HUES64 (cell line): ENCODE measurements around the gene PSMB10.
A peak's percentile ranks its signal among the peaks of the same experiment; 100 is the strongest.
"Not testable (repeated sequence)": the region's sequence is repeated elsewhere in the genome, so short reads cannot be mapped to it uniquely, and the experiment has no call there.

Experiments
- H3K27ac ChIP-seq: 2 replicates; pipeline ENCODE4 v1.7.0; 2013; ENCODE audit warnings: low read depth, low read length, inconsistent platforms
- H3K27me3 ChIP-seq: 2 replicates; pipeline ENCODE4 v1.6.1; 2013; ENCODE audit warnings: mild to moderate bottlenecking, low read length; ENCODE audit not compliant: insufficient read depth
- H3K36me3 ChIP-seq: 2 replicates; pipeline ENCODE4 v1.6.1; 2013; ENCODE audit warnings: mild to moderate bottlenecking, low read length; ENCODE audit not compliant: insufficient read depth
- H3K4me1 ChIP-seq: 2 replicates; pipeline ENCODE4 v1.6.1; 2013; ENCODE audit warnings: mild to moderate bottlenecking, low read length, moderate library complexity; ENCODE audit not compliant: insufficient read depth
- H3K4me3 ChIP-seq: 2 replicates; pipeline ENCODE4 v1.5.1; 2013; ENCODE audit warnings: mild to moderate bottlenecking, low read length, moderate library complexity
- H3K9ac ChIP-seq: 2 replicates; pipeline ENCODE4 v1.6.1; 2013; ENCODE audit warnings: mild to moderate bottlenecking, low read depth, low read length
- H3K9me3 ChIP-seq: 2 replicates; pipeline ENCODE4 v1.6.1; 2013; ENCODE audit warnings: low read depth, low read length; ENCODE audit not compliant: insufficient read depth
- whole genome bisulfite sequencing: fragments of 150-250, 120-280 bp; methylation state at CpG from one replicate; pipeline ENCODE4 v1.1.7; 2013; ENCODE audit warnings: missing lambda C conversion rate; 5-methylcytosine and 5-hydroxymethylcytosine counted together

Gene PSMB10

DNA sequence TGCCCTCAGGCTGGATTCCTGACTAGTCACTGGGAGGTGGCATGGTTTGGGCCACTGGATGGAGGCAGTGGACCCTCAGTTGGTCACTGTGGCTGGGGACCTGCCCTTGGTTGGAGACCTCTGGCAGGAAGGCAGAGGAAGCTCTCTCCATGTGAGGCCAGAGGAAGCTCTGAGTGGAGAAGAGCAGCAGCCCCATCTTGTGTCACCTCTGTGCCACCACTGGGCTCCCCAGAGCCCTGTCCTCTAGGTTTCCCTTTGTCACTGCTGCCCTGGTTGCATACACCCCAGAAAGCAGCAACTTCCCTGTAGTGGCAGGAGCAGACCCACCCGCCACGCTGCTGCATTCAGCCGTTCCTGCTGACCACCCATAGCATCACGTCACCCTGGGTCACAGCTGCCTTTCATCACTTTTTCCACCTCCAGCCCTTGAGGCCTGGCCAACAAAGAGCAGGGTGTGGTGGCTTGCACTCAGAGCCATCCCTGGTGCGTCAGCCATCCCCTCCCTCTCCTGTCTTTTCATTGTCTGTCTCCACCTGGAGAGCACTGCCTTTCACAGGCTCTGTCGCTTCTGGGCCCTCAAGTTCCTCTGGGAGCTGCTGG lies 16.9 kb downstream of the PSMB10 start:
- Histone ChIP-seq H3K36me3 (peaks cover 8% of the 10 kb centered on the region), H3K4me3 (no peak overlapping the region), H3K27me3 (no peaks in the 10 kb centered on the region), H3K4me1 (peaks cover 12% of the 10 kb centered on the region), H3K9me3 (no peaks in the 10 kb centered on the region), H3K27ac (no peak overlapping the region), H3K9ac (no peak overlapping the region)
- 96% methylated on average over 6 of the region's 6 CpGs for WGBS

- Histone ChIP-seq H3K27ac (no peak overlapping the region), H3K9me3 (no peaks in the 10 kb centered on the region), H3K4me1 (peaks cover 14% of the 10 kb centered on the region), H3K27me3 (no peaks in the 10 kb centered on the region), H3K9ac (no peak overlapping the region), H3K4me3 (no peak overlapping the region), H3K36me3 (peaks cover 8% of the 10 kb centered on the region)
- 83% methylated on average over 4 of the region's 4 CpGs for WGBS
These were observed 18.8 kb downstream of the PSMB10 start for GRCh38 chr16:67917852-67918236.

GRCh38 chr16:67917140-67917851 lies 19.4 kb downstream of the PSMB10 start:
- no peaks in the 10 kb centered on the region for H3K27me3 ChIP-seq
- H3K4me1 ChIP-seq = peaks cover 14% of the 10 kb centered on the region
- 87% methylated on average over 6 of the region's 6 CpGs for WGBS
- no peak overlapping the region for H3K9ac ChIP-seq
- H3K27ac ChIP-seq = no peak overlapping the region
- peaks cover 8% of the 10 kb centered on the region for H3K36me3 ChIP-seq
- H3K9me3 ChIP-seq = no peaks in the 10 kb centered on the region
- no peak overlapping the region for H3K4me3 ChIP-seq

- H3K4me3 ChIP-seq = no peak overlapping the region
- 86% methylated on average over 7 of the region's 7 CpGs for WGBS
- no peaks in the 10 kb centered on the region for H3K27me3 ChIP-seq
- no peak overlapping the region for H3K27ac ChIP-seq
- no peaks in the 10 kb centered on the region for H3K9me3 ChIP-seq
- H3K9ac ChIP-seq = 0 out of 2 replicates have a peak overlapping the region, but pooled peaks have one; percentile 8
- H3K4me1 ChIP-seq = peaks cover 14% of the 10 kb centered on the region
- H3K36me3 ChIP-seq = peaks cover 17% of the 10 kb centered on the region
These were observed 20.6 kb downstream of the PSMB10 start for GRCh38 chr16:67915831-67916723.

DNA sequence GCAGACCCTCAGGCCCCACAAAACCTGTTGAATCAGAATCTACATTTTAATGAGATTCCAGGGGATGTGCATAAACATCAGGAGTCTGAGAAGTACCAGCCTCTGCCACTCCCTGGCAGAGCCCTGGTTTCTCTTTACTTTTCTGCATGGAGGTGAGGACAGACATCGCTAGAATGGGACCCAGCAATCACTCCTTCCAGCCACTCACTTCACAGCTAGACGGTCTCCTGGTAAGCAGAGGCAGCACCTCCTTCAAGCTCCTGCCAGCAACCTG lies 21.2 kb downstream of the PSMB10 start:
- not testable (repeated sequence) for H3K9ac ChIP-seq, H3K4me3 ChIP-seq, H3K9me3 ChIP-seq, H3K27ac ChIP-seq, H3K27me3 ChIP-seq
- peaks cover 17% of the 10 kb centered on the region for H3K36me3 ChIP-seq
- peaks cover 14% of the 10 kb centered on the region for H3K4me1 ChIP-seq
- no CpG with 5 or more reads among the region's 2 CpGs for WGBS

DNA sequence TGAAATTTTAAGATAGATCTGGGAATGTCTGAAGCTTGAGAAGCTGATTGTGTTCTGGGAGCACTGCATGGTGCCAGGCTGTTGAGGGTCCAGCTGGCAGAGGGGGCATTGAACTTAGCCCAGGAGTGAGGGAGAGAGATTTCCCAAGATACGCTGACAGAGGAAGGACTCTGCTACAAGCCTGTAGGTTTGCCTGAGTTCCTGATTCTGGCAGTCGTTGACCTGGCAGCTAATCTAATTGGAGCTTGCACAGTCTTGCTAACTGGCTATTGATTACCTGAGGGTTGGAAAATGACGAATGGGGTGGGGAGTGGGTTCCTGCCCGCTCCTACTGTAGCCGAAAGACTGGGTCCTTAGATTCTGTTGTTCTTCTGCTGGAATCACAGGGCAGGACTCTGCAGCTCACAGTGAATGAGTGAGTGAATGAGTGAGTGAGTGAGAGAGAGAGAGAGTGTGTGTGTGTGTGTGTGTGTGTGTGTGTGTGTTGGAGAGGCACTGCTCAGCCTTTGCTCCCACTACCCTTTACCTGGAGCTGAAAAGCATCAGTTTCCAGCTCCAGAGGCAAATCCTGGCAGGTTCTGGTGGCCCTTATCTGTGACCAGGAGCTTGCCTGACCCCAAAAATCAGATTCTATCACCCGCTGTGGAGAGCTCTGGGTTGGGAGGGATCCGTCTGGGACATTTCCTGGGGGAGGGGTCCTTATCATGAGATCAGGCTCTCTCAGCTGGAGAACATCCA lies 21.7 kb downstream of the PSMB10 start:
- H3K4me3 ChIP-seq = no peak overlapping the region
- H3K36me3 ChIP-seq = peaks cover 19% of the 10 kb centered on the region
- H3K9me3 ChIP-seq = no peaks in the 10 kb centered on the region
- peaks cover 14% of the 10 kb centered on the region for H3K4me1 ChIP-seq
- WGBS = 73% methylated on average over 6 of the region's 7 CpGs
- H3K27ac ChIP-seq = no peak overlapping the region
- no peaks in the 10 kb centered on the region for H3K27me3 ChIP-seq
- peak overlapping the region; percentile 3; the same call in 1 of the 2 replicates for H3K9ac ChIP-seq

GRCh38 chr16:67910158-67910557 lies 26.5 kb downstream of the PSMB10 start:
- Histone ChIP-seq H3K4me1 (peaks cover 6% of the 10 kb centered on the region), H3K9ac (no peak overlapping the region), H3K9me3 (no peaks in the 10 kb centered on the region), H3K27ac (no peak overlapping the region), H3K27me3 (no peaks in the 10 kb centered on the region), H3K4me3 (no peak overlapping the region), H3K36me3 (peaks cover 26% of the 10 kb centered on the region)
- WGBS = 91% methylated on average over 2 of the region's 2 CpGs

DNA sequence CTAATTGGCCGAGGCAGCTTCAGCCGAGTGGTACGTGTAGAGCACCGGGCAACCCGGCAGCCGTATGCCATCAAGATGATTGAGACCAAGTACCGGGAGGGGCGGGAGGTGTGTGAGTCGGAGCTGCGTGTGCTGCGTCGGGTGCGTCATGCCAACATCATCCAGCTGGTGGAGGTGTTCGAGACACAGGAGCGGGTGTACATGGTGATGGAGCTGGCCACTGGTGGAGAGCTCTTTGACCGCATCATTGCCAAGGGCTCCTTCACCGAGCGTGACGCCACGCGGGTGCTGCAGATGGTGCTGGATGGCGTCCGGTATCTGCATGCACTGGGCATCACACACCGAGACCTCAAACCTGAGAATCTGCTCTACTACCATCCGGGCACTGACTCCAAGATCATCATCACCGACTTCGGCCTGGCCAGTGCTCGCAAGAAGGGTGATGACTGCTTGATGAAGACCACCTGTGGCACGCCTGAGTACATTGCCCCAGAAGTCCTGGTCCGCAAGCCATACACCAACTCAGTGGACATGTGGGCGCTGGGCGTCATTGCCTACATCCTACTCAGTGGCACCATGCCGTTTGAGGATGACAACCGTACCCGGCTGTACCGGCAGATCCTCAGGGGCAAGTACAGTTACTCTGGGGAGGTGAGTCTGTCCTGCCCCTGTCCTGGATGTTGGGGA lies 27.5 kb downstream of the PSMB10 start:
- Histone ChIP-seq H3K4me3 (no peak overlapping the region), H3K27ac (no peak overlapping the region), H3K9me3 (no peaks in the 10 kb centered on the region), H3K9ac (no peak overlapping the region), H3K4me1 (no peaks in the 10 kb centered on the region), H3K27me3 (no peaks in the 10 kb centered on the region), H3K36me3 (peaks cover 26% of the 10 kb centered on the region)
- WGBS = 97% methylated on average over 36 of the region's 36 CpGs

DNA sequence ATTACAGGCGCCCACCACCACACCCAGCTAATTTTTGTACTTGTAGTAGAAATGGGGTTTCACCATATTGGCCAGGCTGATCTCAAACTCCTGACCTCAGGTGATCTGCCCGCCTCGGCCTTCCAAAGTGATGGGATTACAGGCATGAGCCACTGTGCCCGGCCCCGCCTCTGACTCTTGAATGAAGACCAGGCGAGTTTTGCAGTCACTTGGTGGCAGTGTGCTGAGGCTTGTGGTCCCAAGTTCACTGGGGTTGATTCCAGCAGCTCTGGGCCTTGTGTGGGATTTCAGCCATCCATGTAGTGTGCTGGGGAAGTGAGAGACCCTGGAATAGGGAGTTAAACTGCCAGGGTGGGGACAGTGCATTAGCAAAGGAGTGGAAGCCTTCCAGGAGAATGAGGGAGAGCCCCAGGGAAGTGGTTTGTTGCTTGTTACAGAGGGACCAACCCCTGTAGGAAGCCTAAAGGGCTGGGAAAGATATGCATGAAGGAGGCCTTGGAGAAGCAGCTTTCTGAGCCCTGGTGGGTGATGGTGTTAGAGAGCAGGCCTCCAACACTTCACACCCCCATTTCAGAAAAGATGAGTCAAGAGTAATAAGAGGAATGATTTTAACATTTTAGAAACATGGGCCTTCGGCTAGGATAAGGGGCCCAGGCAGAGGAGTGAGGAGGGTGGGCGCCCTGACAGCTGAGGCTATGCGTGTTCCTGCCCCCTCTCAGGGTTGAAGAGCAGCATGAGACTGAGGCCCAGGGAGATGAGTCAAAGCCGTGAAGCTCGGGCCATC lies 29.1 kb downstream of the PSMB10 start:
- peaks cover 26% of the 10 kb centered on the region for H3K36me3 ChIP-seq
- no peaks in the 10 kb centered on the region for H3K9me3 ChIP-seq
- H3K27me3 ChIP-seq = no peaks in the 10 kb centered on the region
- WGBS = 92% methylated on average over 11 of the region's 11 CpGs
- no peak overlapping the region for H3K9ac ChIP-seq
- H3K4me3 ChIP-seq = no peak overlapping the region
- H3K27ac ChIP-seq = no peak overlapping the region
- no peaks in the 10 kb centered on the region for H3K4me1 ChIP-seq

- WGBS = 92% methylated on average over 4 of the region's 4 CpGs
- Histone ChIP-seq H3K4me3 (no peak overlapping the region), H3K27me3 (no peaks in the 10 kb centered on the region), H3K4me1 (no peaks in the 10 kb centered on the region), H3K9ac (no peak overlapping the region), H3K9me3 (no peaks in the 10 kb centered on the region), H3K36me3 (no peaks in the 10 kb centered on the region), H3K27ac (no peak overlapping the region)
These were observed 33.8 kb downstream of the PSMB10 start for GRCh38 chr16:67902831-67903230.
